SK-N-SH (cell line): ENCODE data around the gene KRTAP5-5. TPM values are rescaled to one million over a fixed set of nuclear protein-coding genes. Genes with fewer than 3 reads are reported as not detected.

ENCODE experiments used
- CTCF ChIA-PET: fragments of 300-600, 350-600 bp; formaldehyde crosslinking; extraction: SDS; loops from one replicate; lab custom pipeline; 2021; lab: Yijun Ruan, JAX
- POLR2A ChIA-PET: fragments of 350-600 bp; sonication (Branson Sonifier 250); formaldehyde crosslinking; extraction: SDS; loops from one replicate; lab custom pipeline; 2020; ENCODE audit warnings: antibody characterized with exemption, inconsistent platforms; lab: Yijun Ruan, JAX
- DNase-seq: peaks from one replicate; pipeline ENCODE4 v3.0.0; 2012
- H2AFZ ChIP-seq: fragments of 200-600 bp; sonication (generic); 2 replicates; pipeline ENCODE4 v1.8.1; 2016; ENCODE audit warnings: antibody characterized with exemption, mild to moderate bottlenecking, low read depth
- H3F3A ChIP-seq: fragments of 200-600 bp; sonication (generic); replicated peaks from 2 replicates; pipeline ENCODE3; 2016; ENCODE audit warnings: antibody characterized with exemption, mild to moderate bottlenecking; ENCODE audit not compliant: insufficient read depth
- H3K27ac ChIP-seq, 2 experiments: fragments of 200-500 bp in 1 of 2; fragments of 200-600 bp in 1 of 2; sonication (Bioruptor generic) in 1 of 2; sonication (generic), shearing (Covaris generic) in 1 of 2; 2 replicates each; pipeline versions ENCODE4 v1.5.1 to v1.6.1; 2014 to 2016; ENCODE audit warnings: low read depth in 2 of 2, inconsistent platforms in 1 of 2, low read length in 1 of 2, mild to moderate bottlenecking in 1 of 2, mixed read lengths in 1 of 2
- H3K27me3 ChIP-seq: fragments of 200-600 bp; sonication (generic), shearing (Covaris generic); 2 replicates; pipeline ENCODE4 v1.6.1; 2016; ENCODE audit warnings: mixed run types; ENCODE audit not compliant: insufficient read depth
- H3K36me3 ChIP-seq, 2 experiments: fragments of 200-500 bp in 1 of 2; fragments of 200-600 bp in 1 of 2; sonication (Bioruptor generic) in 1 of 2; sonication (generic) in 1 of 2; replicated peaks in 1 of 2; 2 replicates each; pipeline versions ENCODE3 to v1.5.1; 2014 to 2016; ENCODE audit warnings: low read length in 1 of 2, mild to moderate bottlenecking in 1 of 2; ENCODE audit not compliant: insufficient read depth in 2 of 2, control insufficient read depth in 1 of 2
- H3K4me1 ChIP-seq, 2 experiments: fragments of 200-500 bp in 1 of 2; fragments of 200-600 bp in 1 of 2; sonication (Bioruptor generic) in 1 of 2; sonication (generic), shearing (Covaris generic) in 1 of 2; 2 replicates each; pipeline versions ENCODE4 v1.5.1 to v1.6.1; 2014 to 2016; ENCODE audit warnings: low read depth in 1 of 2, low read length in 1 of 2, mixed run types in 1 of 2; ENCODE audit not compliant: insufficient read depth in 2 of 2, control insufficient read depth in 1 of 2
- H3K4me2 ChIP-seq: fragments of 200-600 bp; sonication (generic), shearing (Covaris generic); 2 replicates; pipeline ENCODE4 v1.6.1; 2017; ENCODE audit warnings: mixed run types
- H3K4me3 ChIP-seq, 2 experiments: fragments of 200-500 bp in 1 of 2; fragments of 200-600 bp in 1 of 2; sonication (Bioruptor generic) in 1 of 2; sonication (generic), shearing (Covaris generic) in 1 of 2; 2 replicates each; pipeline versions ENCODE4 v1.5.1 to v1.8.1; 2014 to 2016; ENCODE audit warnings: low read depth in 2 of 2, inconsistent platforms in 1 of 2, low read length in 1 of 2, mild to moderate bottlenecking in 1 of 2, mixed read lengths in 1 of 2, moderate library complexity in 1 of 2
- H3K79me2 ChIP-seq: fragments of 200-600 bp; sonication (generic); 2 replicates; pipeline ENCODE4 v1.8.1; 2017; ENCODE audit warnings: mild to moderate bottlenecking; ENCODE audit not compliant: insufficient read depth
- H3K9ac ChIP-seq: fragments of 200-600 bp; sonication (generic); 2 replicates; pipeline ENCODE4 v1.6.1; 2017; ENCODE audit warnings: mixed run types
- H3K9me2 ChIP-seq: fragments of 200-600 bp; sonication (generic); 2 replicates; pipeline ENCODE4 v1.6.1; 2017; ENCODE audit warnings: mixed run types
- H3K9me3 ChIP-seq: fragments of 200-600 bp; sonication (generic); 2 replicates; pipeline ENCODE4 v1.6.1; 2017; ENCODE audit warnings: mixed run types, mild to moderate bottlenecking, moderate library complexity
- H4K20me1 ChIP-seq: fragments of 200-600 bp; sonication (generic); 2 replicates; pipeline ENCODE4 v1.6.1; 2017; ENCODE audit warnings: mild to moderate bottlenecking, mixed run types; ENCODE audit not compliant: insufficient read depth
- EZH2phosphoT487 ChIP-seq: fragments of 200-600 bp; sonication (generic); IDR thresholded peaks from 2 replicates; pipeline ENCODE4 v1.6.1; 2017; ENCODE audit warnings: low read depth, mixed run types, mild to moderate bottlenecking, antibody characterized with exemption, moderate library complexity, borderline replicate concordance
- GATA2 ChIP-seq: sonication (generic); formaldehyde crosslinking; IDR thresholded peaks from 2 replicates; pipeline ENCODE4 v1.5.0; 2020; ENCODE audit warnings: mild to moderate bottlenecking, missing genetic modification reagents
- MEF2A ChIP-seq: IDR thresholded peaks from 2 replicates; pipeline ENCODE4 v1.4.0; 2012; ENCODE audit warnings: low read depth, borderline replicate concordance
- MXI1 ChIP-seq: IDR thresholded peaks from 2 replicates; pipeline ENCODE4 v1.6.1; 2012; ENCODE audit warnings: mild to moderate bottlenecking, low read depth, low read length, improper control_type of control experiment
- NRF1 ChIP-seq: IDR thresholded peaks from 2 replicates; pipeline ENCODE4 v1.6.1; 2012; ENCODE audit warnings: low read depth, mild to moderate bottlenecking, low read length
- PBX3 ChIP-seq: IDR thresholded peaks from 2 replicates; pipeline ENCODE4; 2012
- POLR2AphosphoS5 ChIP-seq: IDR thresholded peaks from 2 replicates; pipeline ENCODE4 v1.6.1; 2012; ENCODE audit warnings: low read depth, low read length
- RAD21 ChIP-seq: IDR thresholded peaks from 2 replicates; pipeline ENCODE4 v1.6.1; 2012; ENCODE audit warnings: mild to moderate bottlenecking, low read length
- RCOR1 ChIP-seq: fragments of 150-350 bp; IDR thresholded peaks from 2 replicates; pipeline ENCODE4 v1.6.1; 2017; ENCODE audit warnings: antibody characterized with exemption, low read length
- REST ChIP-seq: IDR thresholded peaks from 2 replicates; pipeline ENCODE4 v1.6.1; 2012; ENCODE audit warnings: mild to moderate bottlenecking, low read depth, low read length, moderate library complexity
- RFX5 ChIP-seq: IDR thresholded peaks from 2 replicates; pipeline ENCODE4 v1.6.1; 2012; ENCODE audit warnings: mild to moderate bottlenecking, improper control_type of control experiment, low read length
- RXRA ChIP-seq: IDR thresholded peaks from 2 replicates; pipeline ENCODE4 v1.4.0; 2012; ENCODE audit warnings: low read depth, mild to moderate bottlenecking, borderline replicate concordance
- TAF1 ChIP-seq: IDR thresholded peaks from 2 replicates; pipeline ENCODE4 v1.6.1; 2012; ENCODE audit warnings: low read depth, mild to moderate bottlenecking, low read length, moderate library complexity, borderline replicate concordance
- USF2 ChIP-seq: fragments of 150-350 bp; IDR thresholded peaks from 2 replicates; pipeline ENCODE4 v1.6.1; 2017; ENCODE audit warnings: antibody characterized with exemption, low read length, low read depth, borderline replicate concordance
- WGBS: methylation state at CpG from one replicate; pipeline ENCODE4 v1.1.6; 2017; ENCODE audit warnings: low lambda C conversion rate; 5-methylcytosine and 5-hydroxymethylcytosine counted together
- polyA plus RNA-seq, 3 experiments: library from polyadenylated mRNA; depleted of rRNA; stranded (reverse); fragments of >200 nt; gene quantifications; 2 replicates each; pipeline ENCODE4 v1.2.3, GENCODE V29; 2012
- TF ChIP-seq, protein P1 (sequence below): IDR thresholded peaks from 2 replicates; pipeline ENCODE4 v1.4.0; 2012; ENCODE audit warnings: low read depth, borderline replicate concordance

KRTAP5-5 gene
- not detected in 2 replicates for polyA plus RNA-seq (2012; rRNA removed)
- not detected in 2 replicates for polyA plus RNA-seq (2012; cell fraction: cytosol; rRNA removed)
- not detected in 2 replicates for polyA plus RNA-seq (2012; cell fraction: nucleus; rRNA removed)

DNA sequence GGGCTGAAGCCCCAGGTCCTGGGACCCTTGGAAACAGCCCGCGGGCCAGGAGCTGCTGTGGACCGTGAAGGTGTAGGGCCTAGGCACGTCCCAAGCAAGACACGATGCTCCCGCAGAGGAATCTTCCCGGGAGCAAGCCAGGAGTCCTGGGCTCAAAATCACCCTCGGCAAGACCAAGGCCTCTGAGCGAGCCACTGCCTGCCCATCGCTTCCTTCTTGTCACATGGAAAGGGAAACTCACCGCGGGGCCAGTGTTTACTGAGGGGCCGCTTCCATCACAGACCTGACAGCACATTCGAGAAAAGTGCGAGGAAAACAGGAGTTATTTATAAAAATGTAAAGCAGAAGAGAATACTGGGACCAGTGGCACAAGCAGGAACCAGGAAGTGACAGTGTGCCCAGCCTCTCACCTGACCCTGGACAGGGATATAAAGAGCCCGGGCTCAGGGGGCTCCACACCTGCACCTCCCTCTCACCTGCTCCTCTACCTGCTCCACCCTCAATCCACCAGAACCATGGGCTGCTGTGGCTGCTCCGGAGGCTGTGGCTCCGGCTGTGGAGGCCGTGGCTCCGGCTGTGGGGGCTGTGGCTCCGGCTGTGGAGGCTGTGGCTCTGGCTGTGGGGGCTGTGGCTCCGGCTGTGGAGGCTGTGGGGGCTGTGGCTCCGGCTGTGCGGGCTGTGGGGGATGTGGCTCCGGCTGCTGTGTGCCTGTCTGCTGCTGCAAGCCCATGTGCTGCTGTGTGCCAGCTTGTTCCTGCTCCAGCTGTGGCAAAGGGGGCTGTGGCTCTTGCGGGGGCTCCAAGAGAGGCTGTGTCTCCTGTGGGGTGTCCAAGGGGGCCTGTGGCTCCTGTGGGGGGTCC is at the start of gene KRTAP5-5:
KRTAP5-5 (plus strand) TSS at position 450 of the 860 bp plus-strand sequence; CDS start at position 516, 66 bp downstream.
- POLR2A ChIA-PET: no interaction called here
- Histone ChIP-seq H3K79me2 (no peaks in the 10 kb centered on the region), H3K9me2 (no peaks in the 10 kb centered on the region), H3K9me3 (no peaks in the 10 kb centered on the region), H3K27ac (no peak within 1 kb of the TSS), H4K20me1 (no peaks in the 10 kb centered on the region), H3K27me3 (peaks cover 19% of the 10 kb centered on the region; the same call in 1 of the 2 replicates), H3K36me3 (no peaks in the 10 kb centered on the region), H3K9ac (no peak within 1 kb of the TSS), H3K4me2 (no peak within 1 kb of the TSS), H3K4me1 (peaks cover 0 to 11% of the 10 kb centered on the region in 2 experiments; a peak in 1 of 4 replicates), H3K4me3 (peak within 1 kb of the TSS in 1 of 2 experiments; percentile 35; a peak in 1 of 4 replicates), H3F3A (no peaks in the 10 kb centered on the region), H2AFZ (no peak within 1 kb of the TSS; the same call in 1 of the 2 replicates)
- CTCF ChIA-PET: interaction anchor here (0.7 to 4.7 kb wide), 20 partner anchors 8 to 224 kb away, joined by 3 to 49 read pairs (median 6); partner anchors contain the start of gene KRTAP5-2
- 71% methylated on average over 16 of the region's 26 CpGs for WGBS
- DNase-seq: no peak
- no peak for TF ChIP-seq RXRA
- no peak for TF ChIP-seq USF2
- no peak for TF ChIP-seq RAD21
- TF ChIP-seq POLR2AphosphoS5: no peak
- TF ChIP-seq, protein P1, sequence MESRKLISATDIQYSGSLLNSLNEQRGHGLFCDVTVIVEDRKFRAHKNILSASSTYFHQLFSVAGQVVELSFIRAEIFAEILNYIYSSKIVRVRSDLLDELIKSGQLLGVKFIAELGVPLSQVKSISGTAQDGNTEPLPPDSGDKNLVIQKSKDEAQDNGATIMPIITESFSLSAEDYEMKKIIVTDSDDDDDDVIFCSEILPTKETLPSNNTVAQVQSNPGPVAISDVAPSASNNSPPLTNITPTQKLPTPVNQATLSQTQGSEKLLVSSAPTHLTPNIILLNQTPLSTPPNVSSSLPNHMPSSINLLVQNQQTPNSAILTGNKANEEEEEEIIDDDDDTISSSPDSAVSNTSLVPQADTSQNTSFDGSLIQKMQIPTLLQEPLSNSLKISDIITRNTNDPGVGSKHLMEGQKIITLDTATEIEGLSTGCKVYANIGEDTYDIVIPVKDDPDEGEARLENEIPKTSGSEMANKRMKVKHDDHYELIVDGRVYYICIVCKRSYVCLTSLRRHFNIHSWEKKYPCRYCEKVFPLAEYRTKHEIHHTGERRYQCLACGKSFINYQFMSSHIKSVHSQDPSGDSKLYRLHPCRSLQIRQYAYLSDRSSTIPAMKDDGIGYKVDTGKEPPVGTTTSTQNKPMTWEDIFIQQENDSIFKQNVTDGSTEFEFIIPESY: no peak
- TF ChIP-seq PBX3: no peak
- TF ChIP-seq MEF2A: no peak

DNA sequence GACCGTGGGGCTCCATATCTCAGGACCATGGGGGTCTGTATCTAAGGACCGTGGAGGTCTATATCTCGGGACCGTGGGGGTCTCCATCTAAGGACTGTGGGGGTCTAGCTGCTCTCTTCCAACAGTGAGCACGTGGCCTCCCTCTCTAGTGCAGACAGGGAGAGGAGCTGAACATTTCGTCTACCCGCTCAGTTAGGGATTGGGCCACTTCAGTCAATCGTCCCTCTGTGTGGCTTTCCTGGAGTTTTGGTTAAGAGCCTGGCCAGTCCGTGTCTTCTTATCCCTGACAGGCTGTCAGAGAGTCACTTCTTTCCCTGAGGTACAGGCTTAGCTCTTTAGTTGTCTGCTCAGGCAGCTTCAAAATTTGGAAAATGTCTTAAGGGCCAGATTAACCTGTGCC is 47.6 kb upstream of the KRTAP5-5 start:
- WGBS: 57% methylated on average over 9 of the region's 9 CpGs
- no peaks in the 10 kb centered on the region for H3F3A ChIP-seq
- no peaks in the 10 kb centered on the region for H3K79me2 ChIP-seq
- H3K9me2 ChIP-seq: no peaks in the 10 kb centered on the region
- ChIA-PET POLR2A (interaction anchor here (0.6 kb wide), 1 partner anchor 10 kb away, joined by 5 read pairs; no protein-coding TSS in a partner anchor), CTCF (interaction anchor here (1.0 to 1.5 kb wide), 4 partner anchors 8 to 42 kb away, joined by 3 to 7 read pairs (median 5); no protein-coding TSS in a partner anchor)
- no peaks in the 10 kb centered on the region for H3K27me3 ChIP-seq
- no peak overlapping the region for H3K27ac ChIP-seq
- no peaks in the 10 kb centered on the region for H3K4me1 ChIP-seq
- peaks cover 3% of the 10 kb centered on the region; the same call in 1 of the 2 replicates for H3K9me3 ChIP-seq
- H3K36me3 ChIP-seq: no peaks in the 10 kb centered on the region
- no peak overlapping the region for H2AFZ ChIP-seq
- H3K9ac ChIP-seq: no peak overlapping the region
- no peaks in the 10 kb centered on the region for H4K20me1 ChIP-seq
- no peak overlapping the region for H3K4me3 ChIP-seq
- no peak for DNase-seq
- H3K4me2 ChIP-seq: no peak overlapping the region
- no peak for TF ChIP-seq EZH2phosphoT487
- no peak for TF ChIP-seq RFX5
- no peak for TF ChIP-seq TAF1
- TF ChIP-seq USF2: no peak
- no peak for TF ChIP-seq RCOR1
- no peak for TF ChIP-seq POLR2AphosphoS5
- no peak for TF ChIP-seq GATA2
- TF ChIP-seq MXI1: no peak
- TF ChIP-seq RXRA: no peak
- TF ChIP-seq REST: no peak
- TF ChIP-seq NRF1: no peak
